ENCODE data around the gene FBXL19. TPM values are rescaled to one million over a fixed set of nuclear protein-coding genes. Genes with fewer than 3 reads are reported as not detected.

The FBXL19 gene
- polyA plus RNA-seq, 2 of the 4 experiments (the other 2 are of a cell fraction), result 5.6 to 21.5 TPM

DNA sequence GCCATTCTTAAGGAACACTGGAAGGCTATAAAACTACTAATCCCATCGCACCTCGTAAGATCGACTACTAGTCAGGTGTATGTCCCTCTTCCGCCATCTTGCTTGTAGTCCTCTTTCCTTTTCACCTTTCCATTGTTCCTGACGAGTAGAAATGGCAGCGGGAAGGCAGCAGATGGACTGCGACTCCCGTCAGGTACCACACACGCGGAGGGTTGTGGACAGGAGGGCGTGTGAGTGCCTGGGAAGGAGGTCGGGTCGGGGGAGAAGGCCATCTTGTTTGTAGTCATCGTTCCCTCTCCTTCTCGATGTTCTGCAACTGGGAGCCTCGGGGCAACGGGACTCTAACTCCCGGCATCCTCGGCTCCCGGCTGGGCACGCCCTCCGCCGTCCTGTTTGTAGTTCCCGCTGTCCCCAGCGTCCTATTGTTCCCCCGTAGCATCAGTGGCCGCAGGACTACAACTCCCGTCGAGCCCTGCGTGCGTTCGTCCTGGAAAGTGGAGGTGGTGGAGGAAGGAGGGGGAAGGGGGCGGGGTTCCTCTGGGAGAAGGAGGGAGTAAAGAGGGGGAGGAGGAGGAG is 324 bp upstream of the FBXL19 start:
- TF ChIP-seq JUN (IDR thresholded peaks at IDR 0.05) (peak; percentile 13 to 55; a peak in 2 of 5 replicates), FOXS1 (CRISPR knock-in tag; IDR thresholded peaks at IDR 0.05) (no peak), KDM5A (IDR thresholded peaks at IDR 0.05) (peak; percentile 82), FOSL2 (IDR thresholded peaks at IDR 0.05) (no peak), FOSL2 (CRISPR knock-in tag; IDR thresholded peaks at IDR 0.05) (peak; percentile 18; the same call in 1 of the 2 replicates), FOSB (CRISPR knock-in tag; IDR thresholded peaks at IDR 0.05) (no peak), SREBF2 (IDR thresholded peaks at IDR 0.05) (no peak), RAD21 (conservative IDR thresholded peaks at IDR 0.05 in 1 of 2, IDR thresholded peaks at IDR 0.05 in 1 of 2) (no peak), POLR2A (IDR thresholded peaks at IDR 0.05; ENCODE audit: low read length) (peak; percentile 67), HOXB5 (CRISPR knock-in tag; IDR thresholded peaks at IDR 0.05) (no peak), PHF8 (IDR thresholded peaks at IDR 0.05; ENCODE audit: borderline replicate concordance, low read depth) (peak; percentile 14; the same call in 1 of the 2 replicates), GATA3 (IDR thresholded peaks at IDR 0.05; ENCODE audit: borderline replicate concordance) (0 out of 2 replicates have a peak, but pooled peaks have one; percentile 28)
- TF ChIP-seq, protein P1, sequence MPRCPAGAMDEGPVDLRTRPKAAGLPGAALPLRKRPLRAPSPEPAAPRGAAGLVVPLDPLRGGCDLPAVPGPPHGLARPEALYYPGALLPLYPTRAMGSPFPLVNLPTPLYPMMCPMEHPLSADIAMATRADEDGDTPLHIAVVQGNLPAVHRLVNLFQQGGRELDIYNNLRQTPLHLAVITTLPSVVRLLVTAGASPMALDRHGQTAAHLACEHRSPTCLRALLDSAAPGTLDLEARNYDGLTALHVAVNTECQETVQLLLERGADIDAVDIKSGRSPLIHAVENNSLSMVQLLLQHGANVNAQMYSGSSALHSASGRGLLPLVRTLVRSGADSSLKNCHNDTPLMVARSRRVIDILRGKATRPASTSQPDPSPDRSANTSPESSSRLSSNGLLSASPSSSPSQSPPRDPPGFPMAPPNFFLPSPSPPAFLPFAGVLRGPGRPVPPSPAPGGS (IDR thresholded peaks at IDR 0.05), result 0 out of 3 replicates have a peak, but pooled peaks have one; percentile 37
- TF ChIP-seq, protein P2, sequence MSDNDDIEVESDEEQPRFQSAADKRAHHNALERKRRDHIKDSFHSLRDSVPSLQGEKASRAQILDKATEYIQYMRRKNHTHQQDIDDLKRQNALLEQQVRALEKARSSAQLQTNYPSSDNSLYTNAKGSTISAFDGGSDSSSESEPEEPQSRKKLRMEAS (IDR thresholded peaks at IDR 0.05), result peak; percentile 48
- TF ChIP-seq, protein P3, sequence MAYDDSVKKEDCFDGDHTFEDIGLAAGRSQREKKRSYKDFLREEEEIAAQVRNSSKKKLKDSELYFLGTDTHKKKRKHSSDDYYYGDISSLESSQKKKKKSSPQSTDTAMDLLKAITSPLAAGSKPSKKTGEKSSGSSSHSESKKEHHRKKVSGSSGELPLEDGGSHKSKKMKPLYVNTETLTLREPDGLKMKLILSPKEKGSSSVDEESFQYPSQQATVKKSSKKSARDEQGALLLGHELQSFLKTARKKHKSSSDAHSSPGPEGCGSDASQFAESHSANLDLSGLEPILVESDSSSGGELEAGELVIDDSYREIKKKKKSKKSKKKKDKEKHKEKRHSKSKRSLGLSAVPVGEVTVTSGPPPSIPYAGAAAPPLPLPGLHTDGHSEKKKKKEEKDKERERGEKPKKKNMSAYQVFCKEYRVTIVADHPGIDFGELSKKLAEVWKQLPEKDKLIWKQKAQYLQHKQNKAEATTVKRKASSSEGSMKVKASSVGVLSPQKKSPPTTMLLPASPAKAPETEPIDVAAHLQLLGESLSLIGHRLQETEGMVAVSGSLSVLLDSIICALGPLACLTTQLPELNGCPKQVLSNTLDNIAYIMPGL (CRISPR knock-in tag; IDR thresholded peaks at IDR 0.05; ENCODE audit: borderline replicate concordance), result no peak
- TF ChIP-seq, protein P4, sequence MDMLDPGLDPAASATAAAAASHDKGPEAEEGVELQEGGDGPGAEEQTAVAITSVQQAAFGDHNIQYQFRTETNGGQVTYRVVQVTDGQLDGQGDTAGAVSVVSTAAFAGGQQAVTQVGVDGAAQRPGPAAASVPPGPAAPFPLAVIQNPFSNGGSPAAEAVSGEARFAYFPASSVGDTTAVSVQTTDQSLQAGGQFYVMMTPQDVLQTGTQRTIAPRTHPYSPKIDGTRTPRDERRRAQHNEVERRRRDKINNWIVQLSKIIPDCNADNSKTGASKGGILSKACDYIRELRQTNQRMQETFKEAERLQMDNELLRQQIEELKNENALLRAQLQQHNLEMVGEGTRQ (IDR thresholded peaks at IDR 0.05), result peak; percentile 10; the same call in 1 of the 2 replicates
- ChIA-PET POLR2A (interaction anchor here (0.6 to 1.0 kb wide), 3 partner anchors 17 to 144 kb away, joined by 3 read pairs; no protein-coding TSS in a partner anchor), CTCF (no interaction called here)
- under 1% methylated on average over 32 of the region's 33 CpGs for WGBS (ENCODE audit: missing lambda C conversion rate)
- Histone ChIP-seq H3K4me3 (peak overlapping the region; percentile 87), H3K9me3 (no peaks in the 10 kb centered on the region), H3K27ac (peak overlapping the region; percentile 99), H3K4me1 (peaks cover 15% of the 10 kb centered on the region; the same call in 2 of the 3 replicates), H3K4me2 (peak overlapping the region; percentile 97)
- ATAC-seq (peak; percentile 78 to 89), DNase-seq (ENCODE audit: low read depth in 1 of 2, low spot score in 1 of 2) (peak; percentile 97 to 99), FAIRE-seq (peak; percentile 54)

DNA sequence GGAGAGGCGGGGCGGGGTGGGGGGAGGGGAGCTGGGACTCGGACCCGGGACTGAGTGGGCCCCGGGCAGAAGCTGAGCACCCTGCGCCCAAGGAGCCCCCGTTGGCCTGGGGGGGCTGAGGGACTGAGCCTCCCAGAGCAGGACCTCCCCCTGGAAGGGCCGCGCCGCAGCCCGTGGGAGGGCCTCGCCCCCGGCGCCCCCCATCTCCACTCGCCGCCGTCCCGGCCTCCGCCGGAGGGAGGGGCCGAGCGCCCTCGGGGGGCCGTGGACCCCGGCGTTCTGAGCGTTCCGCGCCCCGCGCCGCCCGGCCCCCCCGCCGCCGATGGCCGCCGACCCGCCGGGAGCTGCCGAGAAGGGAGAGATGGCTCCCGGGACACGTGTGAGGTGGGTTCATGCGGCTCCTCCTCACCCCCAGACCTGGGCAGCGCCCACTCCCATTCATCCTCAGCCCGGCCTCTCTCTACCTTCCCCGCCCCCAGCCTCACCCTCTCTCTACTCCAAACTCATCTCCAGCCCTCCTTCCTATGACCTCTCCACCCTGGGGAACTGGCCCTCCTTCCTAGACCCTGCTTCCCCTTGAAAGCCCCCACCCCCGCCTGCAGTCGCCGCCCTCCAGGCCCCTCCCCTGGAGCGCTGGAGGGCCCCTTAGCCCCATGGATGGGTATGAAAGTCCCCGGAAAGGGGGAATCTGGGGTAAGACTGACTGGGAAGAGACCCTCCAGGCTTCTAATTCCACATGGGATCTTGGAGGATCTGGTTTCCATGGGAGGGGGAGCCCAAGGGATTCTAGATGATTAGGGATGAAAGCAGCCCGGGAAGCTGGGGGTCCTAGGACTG is 922 bp downstream of the FBXL19 start:
- 24% methylated on average over 7 of the region's 53 CpGs for WGBS (ENCODE audit: missing lambda C conversion rate)
- TF ChIP-seq ZFP36 (IDR thresholded peaks at IDR 0.05; ENCODE audit: borderline replicate concordance, partially characterized antibody) (no peak), HEYL (CRISPR knock-in tag; IDR thresholded peaks at IDR 0.05) (no peak), PHF8 (IDR thresholded peaks at IDR 0.05; ENCODE audit: borderline replicate concordance, low read depth) (no peak), KDM1A (IDR thresholded peaks at IDR 0.05; ENCODE audit: low read depth) (no peak)
- TF ChIP-seq, protein P4 (IDR thresholded peaks at IDR 0.05), result no peak
- TF ChIP-seq, protein P5, sequence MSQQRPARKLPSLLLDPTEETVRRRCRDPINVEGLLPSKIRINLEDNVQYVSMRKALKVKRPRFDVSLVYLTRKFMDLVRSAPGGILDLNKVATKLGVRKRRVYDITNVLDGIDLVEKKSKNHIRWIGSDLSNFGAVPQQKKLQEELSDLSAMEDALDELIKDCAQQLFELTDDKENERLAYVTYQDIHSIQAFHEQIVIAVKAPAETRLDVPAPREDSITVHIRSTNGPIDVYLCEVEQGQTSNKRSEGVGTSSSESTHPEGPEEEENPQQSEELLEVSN (IDR thresholded peaks at IDR 0.05; ENCODE audit: borderline replicate concordance, low read depth), result no peak
- TF ChIP-seq, protein P2 (IDR thresholded peaks at IDR 0.05), result no peak
- no peak for FAIRE-seq
- peak overlapping the region; percentile 87 for H3K4me3 ChIP-seq
- no peak for ATAC-seq
- H3K4me2 ChIP-seq, result peak overlapping the region; percentile 97
- peak overlapping the region; percentile 95 to 99 for H3K27ac ChIP-seq
- DNase-seq (ENCODE audit: low read depth in 1 of 2, low spot score in 1 of 2), result no peak
- peaks cover 15% of the 10 kb centered on the region; the same call in 2 of the 3 replicates for H3K4me1 ChIP-seq
- no peaks in the 10 kb centered on the region for H3K9me3 ChIP-seq
- ChIA-PET POLR2A (interaction anchor here (0.6 to 1.0 kb wide), 3 partner anchors 16 to 145 kb away, joined by 3 read pairs; no protein-coding TSS in a partner anchor), CTCF (interaction anchor here (1.0 to 12.2 kb wide), 3 partner anchors 11 to 80 kb away, joined by 4 to 134 read pairs (median 10); no protein-coding TSS in a partner anchor)

Measured in A549 (cell line).